Measurements from ENCODE around the gene GDI1. TPM values are rescaled to one million over a fixed set of nuclear protein-coding genes. Genes with fewer than 3 reads are reported as not detected.
A peak's percentile ranks its signal among the peaks of the same experiment; 100 is the strongest.

The GDI1 gene
- total and polyA plus RNA-seq, 9 of the 15 experiments (the other 6 are each of a cell fraction or from before 2014, with no cell fraction given), result 0.97 to 82.6 (median 37.5) TPM

DNA sequence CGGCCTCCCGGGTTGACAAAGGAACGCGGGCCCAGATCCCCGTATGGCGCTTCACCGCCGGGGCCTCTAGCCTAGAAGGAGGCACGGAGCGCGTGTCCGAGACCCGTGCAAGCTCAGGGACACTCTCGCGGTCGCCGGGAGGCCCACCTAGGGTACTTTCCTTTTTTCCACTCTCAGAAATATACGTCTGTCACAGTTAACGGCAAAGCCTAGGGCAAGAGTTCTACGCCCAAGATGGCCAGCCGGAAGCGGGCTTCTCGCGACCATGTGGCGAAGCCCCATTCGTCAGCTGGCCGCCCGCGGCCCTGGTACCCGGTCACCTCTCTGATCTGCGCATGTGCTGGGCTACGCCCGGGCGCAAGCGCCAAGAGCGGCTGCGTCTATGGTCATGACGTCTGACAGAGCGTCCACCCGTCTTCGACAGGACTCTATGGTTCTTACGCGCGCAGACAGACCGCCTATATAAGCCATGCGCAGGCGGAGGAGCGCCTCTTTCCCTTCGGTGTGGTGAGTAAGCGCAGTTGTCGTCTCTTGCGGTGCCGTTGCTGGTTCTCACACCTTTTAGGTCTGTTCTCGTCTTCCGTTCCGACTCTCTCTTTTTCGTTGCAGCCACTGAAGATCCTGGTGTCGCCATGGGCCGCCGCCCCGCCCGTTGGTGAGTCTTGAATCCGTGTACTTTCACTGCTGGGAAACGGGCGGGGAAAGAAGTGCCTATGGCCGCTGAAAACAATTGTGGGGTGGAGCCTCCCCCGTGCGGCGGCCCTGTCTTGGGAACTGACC, 38.9 kb upstream of the GDI1 start, which contains the start of gene RPL10 (continued):
- TF ChIP-seq, protein P1, sequence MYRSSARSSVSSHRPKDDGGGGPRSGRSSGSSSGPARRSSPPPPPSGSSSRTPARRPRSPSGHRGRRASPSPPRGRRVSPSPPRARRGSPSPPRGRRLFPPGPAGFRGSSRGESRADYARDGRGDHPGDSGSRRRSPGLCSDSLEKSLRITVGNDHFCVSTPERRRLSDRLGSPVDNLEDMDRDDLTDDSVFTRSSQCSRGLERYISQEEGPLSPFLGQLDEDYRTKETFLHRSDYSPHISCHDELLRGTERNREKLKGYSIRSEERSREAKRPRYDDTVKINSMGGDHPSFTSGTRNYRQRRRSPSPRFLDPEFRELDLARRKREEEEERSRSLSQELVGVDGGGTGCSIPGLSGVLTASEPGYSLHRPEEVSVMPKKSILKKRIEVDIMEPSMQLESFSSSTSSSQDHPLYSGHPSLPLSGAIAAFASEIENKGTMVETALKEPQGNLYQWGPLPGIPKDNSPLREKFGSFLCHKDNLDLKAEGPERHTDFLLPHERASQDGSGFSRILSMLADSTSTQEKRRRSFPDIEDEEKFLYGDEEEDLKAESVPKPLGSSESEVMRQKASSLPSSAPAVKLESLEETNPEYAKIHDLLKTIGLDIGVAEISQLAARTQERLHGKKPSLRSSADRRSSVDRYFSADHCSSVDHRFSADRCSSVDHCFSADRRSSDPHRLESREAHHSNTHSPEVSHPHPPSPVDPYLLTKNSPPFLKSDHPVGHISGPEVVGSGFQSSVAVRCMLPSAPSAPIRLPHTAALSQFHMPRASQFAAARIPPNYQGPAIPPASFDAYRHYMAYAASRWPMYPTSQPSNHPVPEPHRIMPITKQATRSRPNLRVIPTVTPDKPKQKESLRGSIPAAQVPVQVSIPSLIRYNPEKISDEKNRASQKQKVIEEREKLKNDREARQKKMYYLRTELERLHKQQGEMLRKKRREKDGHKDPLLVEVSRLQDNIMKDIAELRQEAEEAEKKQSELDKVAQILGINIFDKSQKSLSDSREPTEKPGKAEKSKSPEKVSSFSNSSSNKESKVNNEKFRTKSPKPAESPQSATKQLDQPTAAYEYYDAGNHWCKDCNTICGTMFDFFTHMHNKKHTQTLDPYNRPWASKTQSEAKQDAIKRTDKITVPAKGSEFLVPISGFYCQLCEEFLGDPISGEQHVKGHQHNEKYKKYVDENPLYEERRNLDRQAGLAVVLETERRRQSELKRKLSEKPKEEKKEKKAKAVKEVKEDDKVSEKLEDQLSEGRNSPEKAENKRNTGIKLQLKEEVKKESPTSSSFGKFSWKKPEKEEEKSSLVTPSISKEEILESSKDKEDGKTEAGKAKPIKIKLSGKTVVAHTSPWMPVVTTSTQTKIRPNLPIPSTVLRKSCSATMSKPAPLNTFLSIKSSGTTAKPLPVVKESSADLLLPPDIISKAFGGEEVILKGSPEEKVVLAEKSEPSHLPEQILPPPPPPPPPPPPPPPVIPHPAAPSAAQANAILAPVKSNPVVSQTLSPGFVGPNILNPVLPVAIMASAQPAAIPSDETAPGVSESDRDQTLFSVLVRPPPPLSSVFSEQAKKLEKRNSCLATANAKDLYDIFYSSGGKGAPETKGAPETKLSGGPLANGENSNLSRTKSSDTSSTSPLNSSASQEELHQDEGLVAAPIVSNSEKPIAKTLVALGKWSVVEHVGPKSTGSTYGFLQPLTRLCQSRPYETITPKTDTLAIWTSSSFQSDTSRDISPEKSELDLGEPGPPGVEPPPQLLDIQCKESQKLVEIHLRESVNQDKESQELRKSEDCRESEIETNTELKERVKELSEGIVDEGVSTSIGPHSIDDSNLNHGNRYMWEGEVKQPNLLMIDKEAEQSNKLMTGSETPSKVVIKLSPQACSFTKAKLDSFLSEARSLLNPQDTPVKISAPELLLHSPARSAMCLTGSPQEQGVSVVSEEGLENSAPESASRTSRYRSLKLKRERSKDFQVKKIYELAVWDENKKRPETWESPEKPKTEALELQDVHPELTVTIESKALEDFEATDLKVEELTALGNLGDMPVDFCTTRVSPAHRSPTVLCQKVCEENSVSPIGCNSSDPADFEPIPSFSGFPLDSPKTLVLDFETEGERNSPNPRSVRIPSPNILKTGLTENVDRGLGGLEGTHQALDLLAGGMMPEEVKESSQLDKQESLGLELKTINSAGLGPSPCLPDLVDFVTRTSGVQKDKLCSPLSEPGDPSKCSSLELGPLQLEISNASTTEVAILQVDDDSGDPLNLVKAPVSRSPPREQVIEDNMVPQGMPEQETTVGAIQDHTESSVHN (IDR thresholded peaks at IDR 0.05; ENCODE audit: borderline replicate concordance in 1 of 2, low read depth in 1 of 2), result no peak; a peak in 2 of 4 replicates
- TF ChIP-seq, protein P2, sequence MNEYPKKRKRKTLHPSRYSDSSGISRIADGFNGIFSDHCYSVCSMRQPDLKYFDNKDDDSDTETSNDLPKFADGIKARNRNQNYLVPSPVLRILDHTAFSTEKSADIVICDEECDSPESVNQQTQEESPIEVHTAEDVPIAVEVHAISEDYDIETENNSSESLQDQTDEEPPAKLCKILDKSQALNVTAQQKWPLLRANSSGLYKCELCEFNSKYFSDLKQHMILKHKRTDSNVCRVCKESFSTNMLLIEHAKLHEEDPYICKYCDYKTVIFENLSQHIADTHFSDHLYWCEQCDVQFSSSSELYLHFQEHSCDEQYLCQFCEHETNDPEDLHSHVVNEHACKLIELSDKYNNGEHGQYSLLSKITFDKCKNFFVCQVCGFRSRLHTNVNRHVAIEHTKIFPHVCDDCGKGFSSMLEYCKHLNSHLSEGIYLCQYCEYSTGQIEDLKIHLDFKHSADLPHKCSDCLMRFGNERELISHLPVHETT (CRISPR knock-in tag; conservative IDR thresholded peaks at IDR 0.05 in 1 of 2, IDR thresholded peaks at IDR 0.05 in 1 of 2), result peak in 1 of 2 experiments; percentile 22; a peak in 1 of 4 replicates
- no peak; the same call in 1 of the 2 replicates for TF ChIP-seq ZNF12 (CRISPR knock-in tag; IDR thresholded peaks at IDR 0.05)
- no peak for TF ChIP-seq PPARD (CRISPR knock-in tag; IDR thresholded peaks at IDR 0.05)
- TF ChIP-seq CC2D1A (IDR thresholded peaks at IDR 0.05), result no peak
- TF ChIP-seq MTA3 (IDR thresholded peaks at IDR 0.05; ENCODE audit: borderline replicate concordance), result peak; percentile 99
- TF ChIP-seq ZNF766 (CRISPR knock-in tag; conservative IDR thresholded peaks at IDR 0.05), result no peak; the same call in 1 of the 2 replicates
- peak; percentile 89 for TF ChIP-seq PHF8 (IDR thresholded peaks at IDR 0.05; ENCODE audit: borderline replicate concordance, low read length)
- peak; percentile 8 to 60; a peak in 1 of 4 replicates for TF ChIP-seq NONO (IDR thresholded peaks at IDR 0.05; ENCODE audit: low read depth in 2 of 2, low read length in 1 of 2)
